Spleen (tissue), 7 donors: ENCODE measurements around the gene CACNG8.

ENCODE experiments used
- CTCF ChIP-seq, 11 experiments: fragments of 200-600 bp in 7 of 11; fragments of 450-650 bp in 4 of 11; sonication (generic) in 4 of 11; IDR thresholded peaks in 8 of 11; conservative IDR thresholded peaks in 3 of 11; 1 replicate in 7 of 11; 2 replicates in 4 of 11; pipeline versions ENCODE4 v1.4.0 to v1.8.0; 2016 to 2021; ENCODE audit warnings: antibody characterized with exemption in 11 of 11, inconsistent platforms in 4 of 11, mild to moderate bottlenecking in 1 of 11
- POLR2A ChIP-seq, 3 donors: fragments of 450-650 bp; IDR thresholded peaks; one replicate each; pipeline ENCODE4 v1.5.1; 2017; ENCODE audit warnings: antibody characterized with exemption in 3 of 3, mild to moderate bottlenecking in 1 of 3
- donor health status: DM: no; HTN: no; CAD: no; lungs with moderate emphysema.
- donor health status: DM: no; HTN: no; CAD: no.
- donor health status: DM: no; HTN: no; CAD: no.

DNA sequence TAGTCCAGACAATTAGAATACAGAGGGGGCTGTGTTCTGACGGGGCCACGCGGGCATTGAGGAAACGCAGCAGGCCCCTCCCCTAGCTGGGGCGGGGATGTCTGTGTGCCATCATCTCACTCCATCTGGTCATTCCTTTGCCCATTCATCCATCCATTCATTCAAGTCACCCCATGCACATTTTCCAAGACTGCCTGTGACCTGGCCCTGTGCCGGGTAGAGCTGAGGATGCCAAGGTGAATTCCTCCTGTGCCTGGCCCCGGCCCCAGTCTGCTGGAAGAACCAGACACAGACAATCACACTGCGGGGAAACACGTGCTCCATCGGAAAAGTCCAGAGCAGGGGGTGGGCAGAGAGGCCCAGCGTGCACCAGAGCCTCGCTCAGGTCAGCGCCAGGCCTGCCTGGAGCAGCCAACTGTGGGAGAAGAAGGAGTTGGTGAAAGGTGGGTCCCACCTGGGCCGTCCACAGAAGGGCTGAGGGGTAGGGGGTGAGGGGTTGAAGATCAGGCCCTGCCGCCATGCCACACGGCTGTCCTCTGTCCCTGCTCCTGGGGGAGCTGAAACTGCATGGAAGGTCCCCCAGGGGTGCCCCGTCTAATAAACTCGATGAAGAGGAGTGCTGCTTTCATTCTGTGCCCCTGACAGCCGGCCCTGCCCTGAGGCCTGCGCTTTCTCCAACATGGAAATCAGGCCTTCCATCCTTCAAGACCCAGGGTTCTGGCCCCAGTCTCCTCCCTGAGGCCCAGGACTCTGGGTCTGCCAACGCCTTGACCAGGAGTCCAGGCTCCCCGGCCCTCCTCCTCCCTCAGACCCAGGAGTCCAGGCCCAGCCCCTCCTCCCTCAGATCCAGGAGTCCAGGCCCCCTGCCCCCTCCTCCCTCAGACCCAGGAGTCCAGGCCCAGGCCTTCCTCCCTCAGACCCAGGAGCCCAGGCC, 27.1 kb downstream of the CACNG8 start:
- TF ChIP-seq CTCF (IDR thresholded peaks at IDR 0.05 in 8 of 11, conservative IDR thresholded peaks at IDR 0.05 in 3 of 11) (no peak), POLR2A (IDR thresholded peaks at IDR 0.05) (no peak)
